Measurements from ENCODE around the gene NDOR1.

NDOR1 gene

GRCh38 chr9:137167747-137168572, 37.5 kb upstream of the NDOR1 start:
- DNase-seq (ENCODE audit: low read depth in 2 of 2, low spot score in 1 of 2) = no peak

GRCh38 chr9:137168573-137168903, 37.0 kb upstream of the NDOR1 start:
- DNase-seq (ENCODE audit: low read depth in 2 of 2, low spot score in 1 of 2) = no peak

DNA sequence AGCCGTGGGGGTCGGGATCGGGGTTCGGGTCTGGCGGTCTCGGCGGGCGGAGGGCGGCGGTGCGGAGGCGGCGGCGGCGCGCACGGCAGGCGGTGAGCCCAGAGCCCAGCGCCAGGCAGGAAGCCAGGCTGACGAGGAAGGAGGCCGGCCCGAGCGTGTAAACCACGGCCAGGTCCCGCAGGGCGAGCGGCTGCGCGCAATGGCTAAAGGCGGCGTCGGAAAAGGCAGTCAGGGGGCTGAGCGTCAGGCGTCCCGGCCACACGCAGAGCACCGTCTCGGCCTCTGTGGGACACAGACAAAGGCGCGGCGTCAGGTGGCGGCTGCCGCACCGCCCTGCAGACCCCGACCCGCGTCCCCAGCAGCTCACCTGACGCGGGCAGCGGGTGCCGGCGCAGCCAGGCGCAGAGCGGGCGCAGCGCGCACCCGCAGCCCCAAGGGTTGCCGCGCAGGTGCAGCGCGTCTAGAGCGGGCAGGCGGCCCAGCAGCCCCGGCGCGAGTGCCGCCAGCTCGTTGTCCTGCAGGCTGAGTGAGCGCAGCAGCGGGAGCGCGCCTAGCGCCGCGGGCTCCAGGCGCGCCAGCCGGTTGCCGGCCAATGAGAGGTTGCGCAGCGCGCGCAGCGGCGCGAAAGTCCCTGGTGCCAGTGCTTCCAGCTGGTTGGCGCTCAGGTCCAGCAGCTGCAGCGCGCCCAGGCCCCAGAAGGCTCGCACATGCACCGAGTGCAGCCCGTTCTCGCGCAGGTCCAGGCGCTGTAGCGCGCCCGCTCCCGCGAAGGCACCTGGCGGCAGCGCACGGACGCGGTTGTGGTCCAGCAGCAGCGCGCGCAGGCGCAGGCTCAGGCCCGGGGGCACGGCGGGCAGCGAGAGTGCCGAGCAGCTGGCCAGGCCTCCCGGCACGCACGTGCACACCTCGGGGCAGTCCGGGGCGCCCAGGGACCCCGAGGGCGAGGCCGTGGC, 36.3 kb upstream of the NDOR1 start:
- DNase-seq (ENCODE audit: low read depth in 2 of 2, low spot score in 1 of 2) = no peak

DNA sequence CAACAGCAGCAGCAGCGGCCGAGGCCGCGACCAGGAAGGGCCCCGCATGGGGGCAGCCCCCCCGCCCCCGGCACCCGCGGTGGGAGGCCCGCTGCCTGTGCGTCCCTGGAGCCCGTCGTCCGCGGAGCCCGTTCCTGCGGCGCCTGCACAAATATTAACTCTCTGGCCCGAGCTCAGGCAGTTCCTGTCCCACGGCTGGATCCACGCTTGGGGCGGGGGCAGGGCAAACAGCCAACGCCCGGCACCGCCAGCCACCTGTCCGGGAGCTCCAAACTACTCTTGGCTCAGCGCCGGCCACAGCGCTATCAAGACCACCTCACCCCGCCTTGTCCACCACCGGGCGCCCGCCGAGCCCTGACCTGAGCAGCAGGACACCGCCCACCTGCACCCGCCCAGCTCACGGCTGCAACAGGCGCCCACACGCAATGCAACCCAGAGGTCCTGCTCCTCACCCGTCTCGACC, 35.6 kb upstream of the NDOR1 start, which contains the start of gene LRRC26:
Gene LRRC26, minus strand, starts transcription at position 156 of the 463 bp plus-strand sequence. Its CDS starts 108 bp downstream, at position 48.
- no peak for DNase-seq (ENCODE audit: low read depth in 2 of 2, low spot score in 1 of 2)

- no peak for DNase-seq (ENCODE audit: low read depth in 2 of 2, low spot score in 1 of 2)
Measured at GRCh38 chr9:137170486-137171148, 34.9 kb upstream of the NDOR1 start.

- DNase-seq (ENCODE audit: low read depth in 2 of 2, low spot score in 1 of 2) = no peak
Measured at GRCh38 chr9:137171149-137171900, 34.2 kb upstream of the NDOR1 start.

DNA sequence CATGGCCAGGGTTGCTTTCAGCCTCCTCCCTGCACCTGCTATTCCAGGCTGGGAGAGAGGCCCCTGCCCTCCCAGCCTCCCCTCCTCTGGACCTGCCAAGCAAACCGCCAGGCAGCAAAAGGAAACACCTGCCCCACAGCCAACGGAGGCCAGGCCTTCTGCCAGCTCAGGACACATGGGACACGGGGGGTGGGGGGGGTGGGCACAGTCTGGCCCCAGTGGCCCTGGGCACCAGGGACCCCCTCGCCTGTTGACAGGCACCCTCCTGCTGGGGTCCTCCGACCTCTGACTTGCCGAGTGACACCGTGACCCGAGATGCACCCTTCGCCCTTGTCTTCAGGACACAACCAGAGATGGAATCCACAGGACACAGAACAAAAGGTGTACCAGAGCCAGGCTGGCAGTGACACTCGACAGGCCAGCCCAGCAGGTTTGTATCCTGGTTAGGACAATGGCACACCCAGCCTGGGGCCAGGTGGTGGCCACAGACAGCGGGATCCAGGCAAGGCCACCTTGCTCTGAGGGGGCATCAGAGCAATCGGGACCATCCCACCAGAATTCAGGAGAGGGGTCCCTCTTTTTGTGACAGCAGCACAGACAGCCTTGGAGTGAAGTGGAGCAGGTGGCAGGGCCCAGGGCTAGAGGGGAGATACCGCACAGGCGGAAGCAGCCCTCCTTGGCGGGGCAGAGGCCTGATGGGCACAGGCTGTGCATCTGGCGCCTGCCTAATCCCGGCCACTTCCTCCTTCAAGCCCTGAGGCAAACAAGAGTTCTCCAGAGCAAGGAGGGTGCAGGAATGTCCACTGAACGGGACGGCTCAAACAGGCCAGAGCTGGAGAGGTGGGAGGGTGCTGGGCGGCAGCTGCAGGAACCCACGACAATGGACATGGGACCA, 32.4 kb upstream of the NDOR1 start:
- no peak for DNase-seq (ENCODE audit: low read depth in 2 of 2, low spot score in 1 of 2)

GRCh38 chr9:137173796-137174664, 31.5 kb upstream of the NDOR1 start:
- DNase-seq (ENCODE audit: low read depth in 2 of 2, low spot score in 1 of 2) = no peak

- DNase-seq (ENCODE audit: low read depth in 2 of 2, low spot score in 1 of 2) = no peak
Measured at GRCh38 chr9:137174722-137175293, 30.7 kb upstream of the NDOR1 start.

DNA sequence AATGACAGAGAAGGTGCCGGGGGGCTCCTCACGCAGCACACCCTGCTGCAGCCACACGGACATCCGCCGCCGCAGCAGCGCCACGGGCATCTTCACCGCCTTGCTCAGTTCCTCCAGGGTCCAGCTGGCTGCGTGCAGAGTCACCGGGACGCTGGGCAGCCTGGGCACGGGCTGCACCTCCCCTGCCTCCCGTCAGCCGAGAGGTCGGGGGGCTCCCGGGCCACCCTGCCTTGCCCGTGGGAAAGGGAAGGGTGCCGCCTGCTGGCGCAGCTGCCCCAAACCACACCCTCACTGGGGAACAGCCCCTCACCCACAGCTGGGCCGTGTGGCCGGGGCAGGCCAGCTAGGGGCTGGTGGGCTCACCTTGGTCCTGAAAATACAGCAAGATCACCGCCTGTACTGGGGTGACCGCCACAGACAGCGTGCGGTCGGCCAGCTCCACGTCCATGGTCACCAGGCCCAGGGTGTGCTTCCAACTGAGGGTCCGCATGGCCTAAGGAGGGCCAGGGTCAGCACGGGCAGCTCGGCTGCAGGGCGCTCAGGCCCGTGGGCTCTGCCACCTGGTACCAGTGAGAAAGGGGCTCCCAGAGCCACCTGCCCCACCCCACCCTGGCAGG, 30.0 kb upstream of the NDOR1 start:
- DNase-seq (ENCODE audit: low read depth in 2 of 2, low spot score in 1 of 2) = no peak

DNA sequence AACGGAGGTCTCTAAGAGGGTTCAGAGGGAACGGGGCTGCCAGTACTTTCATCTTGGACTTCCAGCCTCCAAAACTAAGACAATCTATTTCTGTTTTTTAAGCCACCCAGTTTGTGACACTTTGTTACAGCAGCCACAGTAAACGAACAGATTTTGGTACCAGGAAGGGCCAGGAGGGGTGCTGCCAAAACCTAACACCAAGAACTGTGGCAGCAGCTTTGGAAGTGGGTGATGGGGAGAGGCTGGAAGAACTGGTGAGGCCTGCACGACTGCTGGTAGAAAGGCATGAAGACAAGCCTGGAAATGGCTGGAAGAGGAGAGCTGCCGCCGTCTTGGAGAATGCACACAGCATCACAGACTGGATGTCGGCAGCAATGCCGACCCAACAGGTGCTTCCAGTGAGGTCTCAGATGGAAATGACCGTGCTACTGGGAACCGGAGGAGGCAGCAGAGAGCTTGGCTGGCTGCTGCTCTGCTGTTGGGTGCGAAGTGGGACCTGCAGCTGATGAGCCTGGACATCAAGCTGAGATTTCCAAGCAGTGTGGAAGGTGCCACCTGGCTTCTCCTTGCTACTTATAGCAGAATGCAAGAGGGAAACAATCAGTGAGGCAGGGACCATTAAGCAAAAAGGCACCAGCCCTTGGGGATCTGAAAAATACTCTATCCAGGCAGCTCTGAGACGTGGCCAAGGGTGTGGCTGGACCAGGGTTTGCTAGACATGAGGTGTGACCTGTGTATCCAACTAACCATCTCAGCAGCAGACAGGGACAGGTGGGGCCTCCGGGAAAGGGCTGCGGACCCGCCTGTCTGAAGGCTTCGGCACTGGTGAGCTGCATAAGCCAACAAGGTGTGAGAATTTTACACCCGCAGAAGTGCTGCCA, 29.0 kb upstream of the NDOR1 start:
- DNase-seq (ENCODE audit: low read depth in 2 of 2, low spot score in 1 of 2) = no peak

GRCh38 chr9:137178201-137178938, 27.1 kb upstream of the NDOR1 start:
- DNase-seq (ENCODE audit: low read depth in 2 of 2, low spot score in 1 of 2) = no peak

GRCh38 chr9:137178939-137179630, 26.4 kb upstream of the NDOR1 start:
- DNase-seq (ENCODE audit: low read depth in 2 of 2, low spot score in 1 of 2) = no peak

DNA sequence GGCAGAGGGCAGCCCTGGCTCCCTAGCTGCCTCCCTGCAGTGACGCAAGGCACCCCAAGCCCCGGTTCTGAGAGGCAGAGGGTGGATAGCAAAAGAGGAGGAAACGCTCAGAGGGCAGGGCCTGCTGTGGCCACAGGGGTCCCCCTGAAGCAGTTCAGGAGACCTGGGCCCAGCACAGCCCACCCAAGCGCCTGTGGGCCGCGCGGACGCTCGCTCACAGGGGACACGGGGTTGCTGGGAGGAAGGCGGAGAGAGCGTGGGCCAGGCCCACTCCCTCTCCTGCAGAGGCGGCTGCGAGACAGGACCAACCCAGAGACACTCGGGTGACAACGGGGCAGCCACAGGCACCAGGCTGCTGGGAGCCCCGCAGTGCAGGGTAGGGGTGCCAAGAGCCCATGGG, 25.7 kb upstream of the NDOR1 start:
- DNase-seq (ENCODE audit: low read depth in 2 of 2, low spot score in 1 of 2) = no peak

DNA sequence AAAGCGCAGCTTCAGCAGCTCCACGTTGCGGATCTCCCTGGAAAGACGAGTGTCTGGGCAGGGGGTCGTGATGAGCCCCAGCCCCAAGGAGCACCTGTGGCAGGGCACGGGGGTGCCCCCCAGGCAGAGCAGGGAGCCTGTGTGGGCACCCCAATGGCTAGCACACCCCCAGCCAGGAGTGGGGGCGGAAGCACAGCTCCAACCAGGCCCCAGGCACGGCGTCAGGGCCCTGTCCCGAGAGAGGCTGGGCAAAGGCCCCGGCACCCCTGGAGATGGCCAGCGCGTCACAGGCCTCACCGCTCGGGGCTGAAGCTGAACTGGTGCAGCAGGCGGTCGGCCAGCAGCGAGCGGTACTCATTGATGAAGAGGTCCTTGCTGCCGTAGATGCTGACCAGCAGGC, 25.0 kb upstream of the NDOR1 start:
- no peak for DNase-seq (ENCODE audit: low read depth in 2 of 2, low spot score in 1 of 2)

- DNase-seq (ENCODE audit: low read depth in 2 of 2, low spot score in 1 of 2) = no peak
Measured at GRCh38 chr9:137181680-137182079, 23.8 kb upstream of the NDOR1 start.

All from stimulated activated CD8-positive, alpha-beta memory T cell treated with anti-CD3 and anti-CD28 coated beads, Interleukin-4, amount 100 ng/mL, for 1 hour (primary cell).